ENCODE data around the gene SLC39A11. TPM values are rescaled to one million over a fixed set of nuclear protein-coding genes. Genes with fewer than 3 reads are reported as not detected.

Gene SLC39A11
- total and polyA plus RNA-seq, 2 experiments from 2014 or later = 11.7 to 16.4 TPM

GRCh38 chr17:72611172-72611571, 481.3 kb downstream of the SLC39A11 start:
- Histone ChIP-seq H4K20me1 (ENCODE audit: insufficient read depth) (no peaks in the 10 kb centered on the region), H3F3A (ENCODE audit: insufficient read depth) (peaks cover 34% of the 10 kb centered on the region), H3K36me3 (ENCODE audit: low read depth) (no peaks in the 10 kb centered on the region), H3K27me3 (replicated peaks; ENCODE audit: insufficient read depth) (no peaks in the 10 kb centered on the region), H3K79me2 (ENCODE audit: insufficient read depth) (no peaks in the 10 kb centered on the region), H3K4me3 (no peak overlapping the region), H3K4me1 (ENCODE audit: insufficient read depth) (peaks cover 32% of the 10 kb centered on the region), H2AFZ (no peak overlapping the region), H3K9ac (no peak overlapping the region), H3K9me2 (ENCODE audit: insufficient read depth) (no peaks in the 10 kb centered on the region), H3K27ac (no peak overlapping the region), H3K4me2 (ENCODE audit: unreplicated experiment) (no peak overlapping the region), H3K9me3 (ENCODE audit: low read depth) (no peaks in the 10 kb centered on the region)
- TF ChIP-seq EZH2phosphoT487 (IDR thresholded peaks at IDR 0.05; ENCODE audit: insufficient read depth, low read depth) (no peak), EZH2 (IDR thresholded peaks at IDR 0.05; ENCODE audit: insufficient read depth, poor library complexity, severe bottlenecking) (no peak)
- 85 to 87% methylated on average over 9 of the region's 9 CpGs for WGBS, 2 experiments (ENCODE audit: low coverage in 1 of 2, low lambda C conversion rate in 2 of 2, missing lambda C conversion rate in 2 of 2)
- DNase-seq = no peak
- in situ Hi-C loops (cut with MboI) = no loop called here

GRCh38 chr17:72609501-72609900, 483.0 kb downstream of the SLC39A11 start:
- in situ Hi-C loops (cut with MboI) = no loop called here
- H3K36me3 ChIP-seq (ENCODE audit: low read depth) = no peaks in the 10 kb centered on the region
- no peak for TF ChIP-seq EZH2phosphoT487 (IDR thresholded peaks at IDR 0.05; ENCODE audit: insufficient read depth, low read depth)
- no peak for TF ChIP-seq EZH2 (IDR thresholded peaks at IDR 0.05; ENCODE audit: insufficient read depth, poor library complexity, severe bottlenecking)
- no peak overlapping the region for H2AFZ ChIP-seq
- 0 out of 2 replicates have a peak overlapping the region, but pooled peaks have one; percentile 16 for H3K27ac ChIP-seq
- peak; percentile 83 for DNase-seq
- H4K20me1 ChIP-seq (ENCODE audit: insufficient read depth) = no peaks in the 10 kb centered on the region
- H3K9me3 ChIP-seq (ENCODE audit: low read depth) = no peaks in the 10 kb centered on the region
- H3K9ac ChIP-seq = no peak overlapping the region
- H3K9me2 ChIP-seq (ENCODE audit: insufficient read depth) = no peaks in the 10 kb centered on the region
- WGBS, 2 experiments (ENCODE audit: low coverage in 1 of 2, low lambda C conversion rate in 2 of 2, missing lambda C conversion rate in 2 of 2) = 17 to 21% methylated on average over 2 of the region's 2 CpGs
- no peak overlapping the region for H3K4me3 ChIP-seq
- no peaks in the 10 kb centered on the region for H3K27me3 ChIP-seq (replicated peaks; ENCODE audit: insufficient read depth)
- peak overlapping the region; percentile 34 for H3K4me2 ChIP-seq (ENCODE audit: unreplicated experiment)
- peaks cover 29% of the 10 kb centered on the region for H3K4me1 ChIP-seq (ENCODE audit: insufficient read depth)
- peaks cover 33% of the 10 kb centered on the region for H3F3A ChIP-seq (ENCODE audit: insufficient read depth)
- H3K79me2 ChIP-seq (ENCODE audit: insufficient read depth) = no peaks in the 10 kb centered on the region

DNA sequence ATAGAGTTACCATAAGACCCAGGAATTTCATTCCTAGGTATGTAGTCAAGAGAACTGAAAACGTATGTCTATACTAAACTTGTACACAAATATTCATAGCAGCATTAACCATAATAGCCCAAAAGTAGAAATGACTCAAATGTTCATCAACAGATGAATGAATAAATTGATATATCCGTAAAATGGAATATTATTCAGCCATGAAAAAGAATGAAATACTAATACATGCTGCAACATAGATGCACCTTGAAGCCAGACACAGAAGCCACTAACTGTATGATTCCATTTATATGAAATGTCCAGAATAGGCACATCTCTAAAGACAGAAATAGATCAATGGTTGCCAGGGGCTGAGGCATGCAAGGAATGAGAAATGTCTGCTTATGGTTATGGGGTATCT, 484.1 kb downstream of the SLC39A11 start:
- Histone ChIP-seq H3K9ac (no peak overlapping the region), H4K20me1 (ENCODE audit: insufficient read depth) (no peaks in the 10 kb centered on the region), H3K9me3 (ENCODE audit: low read depth) (no peaks in the 10 kb centered on the region), H3K27me3 (replicated peaks; ENCODE audit: insufficient read depth) (no peaks in the 10 kb centered on the region), H2AFZ (no peak overlapping the region), H3K27ac (no peak overlapping the region), H3K4me2 (ENCODE audit: unreplicated experiment) (no peak overlapping the region), H3K4me1 (ENCODE audit: insufficient read depth) (peaks cover 25% of the 10 kb centered on the region), H3K9me2 (ENCODE audit: insufficient read depth) (no peaks in the 10 kb centered on the region), H3F3A (ENCODE audit: insufficient read depth) (peaks cover 30% of the 10 kb centered on the region), H3K36me3 (ENCODE audit: low read depth) (no peaks in the 10 kb centered on the region), H3K79me2 (ENCODE audit: insufficient read depth) (no peaks in the 10 kb centered on the region), H3K4me3 (no peak overlapping the region)
- no peak for DNase-seq
- in situ Hi-C loops (cut with MboI) = no loop called here
- 82 to 86% methylated on average over 2 of the region's 2 CpGs for WGBS, 2 experiments (ENCODE audit: low coverage in 1 of 2, low lambda C conversion rate in 2 of 2, missing lambda C conversion rate in 2 of 2)
- TF ChIP-seq EZH2 (IDR thresholded peaks at IDR 0.05; ENCODE audit: insufficient read depth, poor library complexity, severe bottlenecking) = no peak
- TF ChIP-seq EZH2phosphoT487 (IDR thresholded peaks at IDR 0.05; ENCODE audit: insufficient read depth, low read depth) = no peak

DNA sequence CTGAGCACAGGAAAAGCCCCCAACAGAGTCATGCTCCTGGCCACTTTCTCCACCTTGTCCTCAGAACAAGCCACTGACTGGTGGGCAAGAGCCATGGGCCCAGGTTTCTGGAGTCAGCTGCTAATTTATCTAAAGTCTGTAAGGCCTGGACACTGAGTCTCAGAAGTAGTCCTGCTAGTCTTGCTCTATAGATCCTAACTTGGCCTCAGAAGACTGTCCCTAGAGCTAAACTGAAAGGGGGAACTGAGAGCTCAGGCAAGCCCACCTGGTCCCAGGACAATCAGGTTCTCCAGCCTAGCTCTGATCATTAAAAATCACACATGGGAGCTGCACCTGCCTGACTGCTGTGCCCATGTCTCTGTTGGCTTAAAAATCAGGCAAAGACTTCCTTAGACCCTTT, 485.8 kb downstream of the SLC39A11 start:
- no peak overlapping the region for H2AFZ ChIP-seq
- no peaks in the 10 kb centered on the region for H4K20me1 ChIP-seq (ENCODE audit: insufficient read depth)
- H3K36me3 ChIP-seq (ENCODE audit: low read depth) = no peaks in the 10 kb centered on the region
- DNase-seq = no peak
- H3F3A ChIP-seq (ENCODE audit: insufficient read depth) = peaks cover 37% of the 10 kb centered on the region
- no peaks in the 10 kb centered on the region for H3K9me3 ChIP-seq (ENCODE audit: low read depth)
- H3K4me1 ChIP-seq (ENCODE audit: insufficient read depth) = peaks cover 37% of the 10 kb centered on the region
- no peaks in the 10 kb centered on the region for H3K27me3 ChIP-seq (replicated peaks; ENCODE audit: insufficient read depth)
- no peaks in the 10 kb centered on the region for H3K9me2 ChIP-seq (ENCODE audit: insufficient read depth)
- no peaks in the 10 kb centered on the region for H3K79me2 ChIP-seq (ENCODE audit: insufficient read depth)
- H3K27ac ChIP-seq = no peak overlapping the region
- no peak for TF ChIP-seq EZH2phosphoT487 (IDR thresholded peaks at IDR 0.05; ENCODE audit: insufficient read depth, low read depth)
- no peak for TF ChIP-seq EZH2 (IDR thresholded peaks at IDR 0.05; ENCODE audit: insufficient read depth, poor library complexity, severe bottlenecking)
- H3K4me3 ChIP-seq = no peak overlapping the region
- in situ Hi-C loops (cut with MboI) = no loop called here
- H3K9ac ChIP-seq = no peak overlapping the region
- H3K4me2 ChIP-seq (ENCODE audit: unreplicated experiment) = no peak overlapping the region

DNA sequence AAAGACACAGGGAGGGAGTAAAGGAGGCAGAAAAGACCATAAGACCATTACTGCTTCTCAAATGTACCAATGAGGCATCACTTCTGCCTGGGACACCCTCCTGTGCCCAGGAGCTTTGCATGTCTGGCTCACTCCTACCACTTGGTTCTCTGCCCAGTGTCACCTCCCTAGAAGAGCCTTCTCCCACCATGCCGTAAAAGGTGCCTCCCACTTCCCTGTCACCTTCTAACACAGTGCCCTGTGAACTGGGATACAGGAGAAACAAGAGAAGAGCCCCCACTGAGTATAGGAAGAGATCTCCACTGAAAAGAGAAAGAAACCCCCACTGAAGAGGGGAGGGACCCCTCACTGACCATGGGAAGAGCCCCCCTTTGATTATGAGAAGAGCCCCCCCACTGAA, 486.9 kb downstream of the SLC39A11 start:
- Histone ChIP-seq H3K9me2 (ENCODE audit: insufficient read depth) (no peaks in the 10 kb centered on the region), H3F3A (ENCODE audit: insufficient read depth) (peaks cover 48% of the 10 kb centered on the region), H4K20me1 (ENCODE audit: insufficient read depth) (no peaks in the 10 kb centered on the region), H3K27ac (no peak overlapping the region), H3K4me1 (ENCODE audit: insufficient read depth) (peaks cover 48% of the 10 kb centered on the region), H3K9me3 (ENCODE audit: low read depth) (no peaks in the 10 kb centered on the region), H3K4me3 (no peak overlapping the region), H2AFZ (no peak overlapping the region), H3K27me3 (replicated peaks; ENCODE audit: insufficient read depth) (no peaks in the 10 kb centered on the region), H3K9ac (no peak overlapping the region), H3K79me2 (ENCODE audit: insufficient read depth) (no peaks in the 10 kb centered on the region), H3K36me3 (ENCODE audit: low read depth) (no peaks in the 10 kb centered on the region), H3K4me2 (ENCODE audit: unreplicated experiment) (no peak overlapping the region)
- no peak for TF ChIP-seq EZH2 (IDR thresholded peaks at IDR 0.05; ENCODE audit: insufficient read depth, poor library complexity, severe bottlenecking)
- TF ChIP-seq EZH2phosphoT487 (IDR thresholded peaks at IDR 0.05; ENCODE audit: insufficient read depth, low read depth) = no peak
- WGBS, 2 experiments (ENCODE audit: low coverage in 1 of 2, low lambda C conversion rate in 2 of 2, missing lambda C conversion rate in 2 of 2) = 23 to 36% methylated on average over 1 of the region's 1 CpG
- no peak for DNase-seq
- in situ Hi-C loops (cut with MboI) = no loop called here

Data from GM23248 (cell line).